ENCODE results near the gene PBX2.
"Not testable (repeated sequence)": the region's sequence is repeated elsewhere in the genome, so short reads cannot be mapped to it uniquely, and the experiment has no call there.

The PBX2 gene

DNA sequence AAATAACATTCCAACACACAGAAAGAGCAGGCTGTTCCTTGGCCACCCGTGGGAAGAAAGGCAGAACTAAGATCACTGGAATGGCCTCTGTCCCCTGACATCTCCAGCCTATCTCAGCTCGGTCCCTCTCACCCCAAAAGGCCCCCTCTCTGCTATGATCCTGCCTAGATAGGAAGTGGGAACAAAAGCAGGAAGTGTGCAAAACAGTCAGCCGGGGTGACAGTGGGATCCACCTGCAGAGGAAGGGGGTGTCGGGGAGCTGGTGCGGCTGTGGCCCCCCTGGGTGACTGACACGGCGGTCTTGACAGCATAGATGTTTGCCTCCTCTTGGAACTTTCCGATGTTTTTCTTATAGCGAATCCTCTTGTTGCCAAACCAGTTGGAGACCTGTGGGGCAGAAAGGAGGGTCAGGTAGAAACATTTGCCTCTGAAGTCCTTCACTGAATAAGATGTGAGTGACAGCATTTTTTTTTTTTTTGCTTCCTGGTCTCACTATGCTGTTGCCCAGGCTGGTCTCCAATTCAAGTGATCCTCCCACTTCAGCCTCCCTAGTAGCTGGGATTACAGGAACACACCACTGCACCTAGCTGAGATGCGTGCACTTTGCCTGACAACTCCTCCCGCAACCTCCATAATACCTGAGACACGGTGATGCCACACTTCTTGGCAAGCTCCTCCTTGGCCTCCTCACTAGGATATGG is 2.8 kb downstream of the PBX2 start:
- DNase-seq (ENCODE audit: low read depth in 2 of 2): no peak

DNA sequence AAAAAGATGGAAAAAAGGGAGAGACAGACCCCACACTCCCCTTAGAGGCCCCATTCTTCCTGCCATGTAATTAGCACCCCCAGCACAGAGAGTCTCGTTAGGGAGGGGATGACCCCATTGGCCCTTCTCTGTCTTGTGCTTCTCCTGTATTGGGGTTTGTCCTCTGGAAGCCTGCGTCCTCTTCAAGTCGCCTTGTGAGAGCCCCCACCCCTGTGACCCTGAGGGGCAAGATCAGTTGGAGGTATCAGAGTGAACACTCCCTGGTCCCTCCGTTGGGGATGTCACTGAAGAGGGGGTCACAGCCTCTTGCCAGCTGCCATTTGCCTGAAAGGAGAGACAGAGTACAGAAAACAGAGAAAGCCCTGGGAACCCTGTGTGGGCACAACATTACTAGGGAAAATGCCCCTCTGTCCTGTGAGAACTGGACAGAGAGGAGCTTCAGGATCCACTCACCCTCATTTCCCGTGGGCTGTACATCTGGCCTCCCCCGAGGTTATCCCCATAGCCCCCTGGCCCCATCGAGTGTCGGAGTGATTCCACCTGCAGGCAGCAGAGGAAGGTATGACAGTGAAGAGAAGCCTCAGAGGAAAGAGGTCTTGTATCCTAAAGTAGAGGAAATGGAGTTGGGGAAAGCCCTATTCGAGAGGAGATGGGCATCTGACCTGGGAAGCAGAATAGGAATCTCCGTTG is 3.7 kb downstream of the PBX2 start:
- not testable (repeated sequence) for DNase-seq (ENCODE audit: low read depth in 2 of 2)

GRCh38 chr6:32185681-32186131 is 4.3 kb downstream of the PBX2 start:
- peak in 1 of 2 experiments; percentile 42 for DNase-seq (ENCODE audit: low read depth in 2 of 2)

DNA sequence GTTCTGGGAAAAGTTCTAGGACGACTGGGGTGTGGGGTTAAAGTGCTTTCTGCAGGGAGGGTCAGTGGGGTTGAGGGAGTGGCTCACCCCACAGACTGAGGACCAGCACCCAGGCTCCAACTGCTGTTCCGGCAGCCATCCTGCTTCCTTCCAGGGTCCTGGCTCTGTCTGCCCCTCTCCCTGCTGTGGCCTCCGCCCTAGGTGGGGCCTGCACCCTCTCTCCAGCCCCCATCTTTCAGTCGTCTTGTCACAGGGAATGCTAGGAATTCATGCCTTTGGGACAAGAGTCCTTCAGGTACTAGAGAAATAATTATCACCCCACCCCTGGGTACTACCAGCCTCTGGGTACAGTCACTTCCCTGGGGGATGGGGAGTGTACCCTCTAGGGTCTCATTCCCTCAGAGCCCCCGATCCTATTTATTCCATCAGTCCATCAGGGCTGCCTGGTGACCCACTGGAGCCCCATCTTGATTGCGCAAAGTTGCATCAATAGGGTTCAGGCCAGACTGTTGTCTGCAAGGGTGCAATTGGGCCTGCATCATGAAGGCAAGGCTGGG is 5.8 kb downstream of the PBX2 start, which contains the start of gene AGER:
Gene AGER, minus strand, starts transcription at position 170 of the 557 bp plus-strand sequence. Its CDS starts 31 bp downstream, at position 139.
- DNase-seq (ENCODE audit: low read depth in 2 of 2): no peak

- no peak for DNase-seq (ENCODE audit: low read depth in 2 of 2)
Measured at GRCh38 chr6:32183483-32184083, 6.4 kb downstream of the PBX2 start.

- no peak for DNase-seq (ENCODE audit: low read depth in 2 of 2)
Measured at GRCh38 chr6:32183030-32183429, 7.0 kb downstream of the PBX2 start.

- DNase-seq (ENCODE audit: low read depth in 2 of 2): no peak
Measured at GRCh38 chr6:32182555-32182981, 7.4 kb downstream of the PBX2 start.

- no peak for DNase-seq (ENCODE audit: low read depth in 2 of 2)
Measured at GRCh38 chr6:32181915-32182529, 8.0 kb downstream of the PBX2 start.

DNA sequence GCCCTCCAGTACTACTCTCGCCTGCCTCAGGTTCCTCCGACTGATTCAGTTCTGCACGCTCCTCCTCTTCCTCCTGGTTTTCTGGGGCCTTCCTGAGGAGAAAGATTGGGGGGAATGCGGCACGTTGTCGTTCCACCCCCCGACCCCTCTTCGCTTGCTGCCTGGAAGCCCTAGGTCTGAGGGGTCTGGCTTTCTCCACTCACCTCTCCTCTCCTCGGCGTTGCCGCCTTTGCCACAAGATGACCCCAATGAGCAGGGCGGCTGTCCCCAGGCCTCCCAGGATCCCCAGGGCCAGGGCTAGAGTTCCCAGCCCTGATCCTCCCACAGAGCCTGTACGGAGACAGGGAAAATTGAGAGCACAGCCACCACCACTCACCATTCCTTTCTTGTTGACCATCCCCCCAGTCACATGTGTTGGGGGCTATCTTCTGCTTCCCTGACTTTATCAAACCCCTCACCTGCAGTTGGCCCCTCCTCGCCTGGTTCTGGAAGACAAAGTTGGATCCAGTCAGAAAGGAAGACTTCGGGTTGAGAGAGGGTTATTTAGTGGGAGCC is 8.8 kb downstream of the PBX2 start:
- no peak for DNase-seq (ENCODE audit: low read depth in 2 of 2)

DNA sequence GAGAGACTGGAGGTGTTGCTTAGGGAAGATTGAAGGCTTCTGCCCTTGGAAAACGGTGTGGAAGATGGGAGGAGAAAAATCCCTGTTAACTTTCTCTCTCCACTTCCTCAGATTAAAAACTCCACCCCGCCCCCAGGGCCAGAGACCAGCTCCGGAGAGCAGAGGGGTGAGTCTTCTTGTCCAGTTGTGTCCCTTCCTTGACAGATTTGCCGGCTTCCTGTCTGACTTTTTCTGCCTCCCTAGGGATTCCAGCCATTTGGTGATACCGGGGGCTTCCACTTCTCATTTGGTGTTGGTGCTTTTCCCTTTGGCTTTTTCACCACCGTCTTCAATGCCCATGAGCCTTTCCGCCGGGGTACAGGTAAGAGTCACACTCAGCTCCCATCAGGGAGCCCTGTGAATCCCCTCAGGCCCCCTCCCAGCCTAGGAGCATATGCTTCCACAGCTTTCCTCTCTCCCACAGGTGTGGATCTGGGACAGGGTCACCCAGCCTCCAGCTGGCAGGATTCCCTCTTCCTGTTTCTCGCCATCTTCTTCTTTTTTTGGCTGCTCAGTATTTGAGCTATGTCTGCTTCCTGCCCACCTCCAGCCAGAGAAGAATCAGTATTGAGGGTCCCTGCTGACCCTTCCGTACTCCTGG is 10.1 kb downstream of the PBX2 start:
- DNase-seq (ENCODE audit: low read depth in 2 of 2): no peak

GRCh38 chr6:32178547-32179440 is 11.2 kb downstream of the PBX2 start:
- no peak for DNase-seq (ENCODE audit: low read depth in 2 of 2)

DNA sequence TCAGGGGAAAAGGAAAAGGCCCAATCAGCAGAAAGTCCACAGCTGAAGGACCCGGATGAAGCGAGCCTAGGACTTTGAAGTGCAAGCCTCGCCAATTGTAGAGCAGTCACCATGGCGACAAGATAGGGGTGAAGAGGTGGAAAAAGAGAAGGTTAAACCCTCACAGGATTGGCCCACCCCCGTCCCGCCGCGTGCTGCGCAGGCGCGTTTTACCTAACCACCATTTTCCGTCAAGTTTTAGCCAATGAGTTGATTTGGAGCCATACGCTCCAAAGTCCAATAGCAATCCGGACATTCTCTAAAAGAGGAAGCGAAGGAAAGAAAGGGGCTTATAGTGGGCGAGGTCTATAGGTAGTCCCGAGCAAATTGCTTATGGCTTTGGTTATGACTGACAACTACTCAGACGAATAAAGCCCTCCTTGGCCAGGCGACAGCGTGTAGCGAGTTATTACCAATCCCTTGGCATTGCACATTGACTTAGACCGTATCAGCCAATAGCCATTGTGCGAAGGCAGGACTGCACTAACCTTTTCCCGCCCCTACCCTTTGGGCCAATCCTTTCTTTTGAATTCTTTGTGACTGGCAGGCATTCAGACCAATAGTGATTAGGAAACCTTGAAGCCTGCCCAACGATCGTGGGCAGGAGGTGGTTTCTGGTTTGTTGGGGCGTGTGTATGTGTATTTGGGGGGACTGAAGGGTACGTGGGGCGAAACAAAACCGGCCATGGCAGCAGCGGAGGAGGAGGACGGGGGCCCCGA is 12.0 kb downstream of the PBX2 start, which contains the start of gene RNF5:
Gene RNF5, plus strand, starts transcription at position 618 of the 759 bp plus-strand sequence. Its CDS starts 107 bp downstream, at position 725.
- DNase-seq (ENCODE audit: low read depth in 2 of 2): peak; percentile 100

DNA sequence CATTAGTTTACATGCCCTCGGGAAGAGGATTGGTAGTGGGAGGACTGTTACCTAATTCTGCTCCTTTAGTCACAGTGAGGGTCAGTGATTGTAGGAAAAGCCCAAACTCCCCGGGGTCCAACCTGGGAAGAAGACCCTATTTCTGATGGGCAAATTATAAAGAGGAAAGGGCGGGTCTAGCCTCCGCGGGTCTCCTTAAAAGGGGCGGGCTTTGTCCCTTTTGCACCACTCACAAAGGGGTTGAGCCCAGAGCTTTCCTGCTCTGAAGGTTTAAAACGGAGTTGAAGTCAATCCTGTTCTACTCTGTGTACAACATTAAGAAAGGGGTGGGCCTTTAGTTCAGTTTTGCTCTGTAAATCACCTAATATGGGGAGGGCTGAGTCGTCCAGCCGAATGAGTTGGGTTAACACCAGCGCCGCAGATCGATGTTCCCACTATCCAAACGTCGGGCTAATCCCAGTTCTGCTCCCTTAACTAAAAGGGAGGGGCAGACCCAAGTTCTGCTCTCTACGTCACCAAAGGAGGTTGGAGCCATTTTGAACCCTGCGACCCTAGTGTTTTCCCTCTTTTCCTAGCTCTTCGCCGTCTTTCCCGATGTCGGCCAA is 12.7 kb downstream of the PBX2 start:
- DNase-seq (ENCODE audit: low read depth in 2 of 2): no peak

DNA sequence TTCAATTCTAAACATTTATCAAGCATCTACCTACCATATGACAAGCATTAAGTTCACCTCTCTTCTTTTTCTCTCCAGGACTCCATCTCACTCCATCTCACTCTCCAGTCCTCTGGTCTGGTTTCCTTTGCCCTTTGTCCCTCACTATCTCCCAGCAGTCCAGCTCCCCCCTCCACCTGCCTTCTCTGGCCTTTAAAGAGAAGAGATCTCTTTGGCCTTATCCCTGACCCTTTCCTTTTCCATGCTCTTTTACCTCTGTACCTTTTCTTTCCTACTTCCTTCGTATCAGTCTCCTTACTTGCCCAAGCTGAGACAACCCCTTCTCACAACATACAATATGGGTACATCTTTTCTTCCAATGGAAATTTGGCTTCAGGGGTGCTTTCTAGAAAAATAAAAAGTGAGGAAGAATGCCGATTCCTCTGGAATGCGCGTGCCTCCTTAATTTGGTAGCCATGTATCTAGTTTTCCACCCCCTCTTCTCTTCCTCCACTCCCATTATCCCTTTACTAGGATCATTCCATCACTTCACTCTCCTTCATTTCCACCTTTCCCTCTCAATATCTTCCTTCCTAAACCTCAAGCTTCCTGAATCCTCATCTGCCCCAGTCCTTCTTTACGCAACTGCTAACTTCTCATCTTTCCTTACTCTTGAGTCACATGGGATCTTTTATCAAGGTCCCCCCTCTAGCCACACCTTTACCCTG is 13.4 kb downstream of the PBX2 start:
- DNase-seq (ENCODE audit: low read depth in 2 of 2): no peak

DNA sequence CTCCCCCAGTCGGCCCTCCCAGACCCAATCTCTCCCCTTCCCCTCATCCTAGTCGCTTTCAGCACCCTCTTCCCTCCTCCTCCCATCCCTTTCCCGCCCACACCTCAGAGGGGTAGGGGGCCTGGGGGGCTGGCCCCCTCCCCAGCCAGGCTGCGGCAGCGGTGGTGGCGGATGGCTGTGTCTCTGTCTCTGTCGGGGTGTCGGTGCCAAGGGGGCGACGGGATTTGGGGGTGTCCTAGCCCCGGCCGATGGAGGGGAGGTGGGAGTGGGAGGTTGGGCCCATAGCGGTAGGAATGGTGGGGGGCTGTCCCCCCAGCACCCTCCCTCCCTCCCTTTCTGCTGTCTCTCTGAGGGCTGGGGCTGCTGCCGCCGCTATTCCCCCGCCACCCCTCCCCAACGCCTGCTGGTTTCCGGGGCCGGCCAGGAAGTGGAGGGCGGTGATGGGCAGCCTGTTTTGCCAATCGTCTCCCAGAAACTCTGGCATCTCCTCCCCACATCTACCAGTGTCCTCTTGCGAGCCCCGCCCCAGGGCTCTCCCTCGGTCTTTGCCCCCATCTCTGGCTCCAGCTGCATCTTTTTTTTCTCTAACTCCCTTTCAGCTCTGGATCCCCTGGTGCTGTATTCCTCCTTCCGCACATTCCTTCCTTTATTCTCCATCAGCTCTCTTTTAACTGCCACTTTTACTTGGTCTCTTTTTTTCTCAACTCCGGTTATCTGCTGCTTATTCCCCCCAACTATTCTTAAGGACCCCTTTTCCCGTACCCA is 14.1 kb downstream of the PBX2 start, which contains the start of gene AGPAT1:
Gene AGPAT1, minus strand, starts transcription at position 374 of the 765 bp plus-strand sequence. CDS start 4,588 bp downstream, outside the sequence.
- peak; percentile 96 for DNase-seq (ENCODE audit: low read depth in 2 of 2)

DNA sequence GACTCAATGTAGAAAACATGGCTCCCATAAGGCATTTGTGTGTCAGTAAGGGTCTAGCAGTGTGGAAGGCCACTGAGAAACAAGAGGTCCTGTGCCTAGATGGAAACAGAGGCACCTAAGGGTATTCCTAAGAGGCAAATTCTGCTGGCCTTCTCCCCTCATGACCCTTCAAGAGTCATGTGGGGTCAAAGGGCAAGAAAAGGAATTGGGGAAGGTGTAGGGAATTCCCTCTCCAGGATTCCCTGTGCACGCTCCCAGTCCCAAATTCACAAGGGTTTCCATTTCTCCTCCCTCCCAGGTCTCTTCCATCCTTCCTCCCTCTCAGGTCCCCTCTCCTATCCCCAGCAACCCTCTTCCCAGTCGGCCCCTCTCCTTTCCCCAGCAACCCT is 14.7 kb downstream of the PBX2 start:
- DNase-seq (ENCODE audit: low read depth in 2 of 2): no peak

DNA sequence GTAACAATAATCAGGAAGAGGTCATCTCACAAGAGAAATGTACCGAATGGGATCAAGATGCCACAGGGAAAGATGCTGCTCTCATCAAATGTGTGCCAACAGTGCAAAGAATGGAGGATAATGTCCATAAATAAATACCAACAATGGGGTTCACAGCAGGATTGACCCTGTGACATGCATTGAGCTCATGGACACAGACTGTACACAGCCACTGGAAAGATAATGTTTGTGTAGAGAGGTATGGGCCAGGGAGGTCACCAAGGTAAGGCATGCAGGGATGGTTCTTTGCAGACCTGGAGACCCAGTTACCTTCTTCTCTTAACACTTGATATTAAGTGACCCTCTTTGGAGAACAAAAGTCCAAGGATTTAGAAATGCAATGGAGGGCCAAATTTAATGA is 15.6 kb downstream of the PBX2 start:
- no peak for DNase-seq (ENCODE audit: low read depth in 2 of 2)
